ENCODE results near the gene KIFC3. TPM values are rescaled to one million over a fixed set of nuclear protein-coding genes. Genes with fewer than 3 reads are reported as not detected.
"Not testable (repeated sequence)": the region's sequence is repeated elsewhere in the genome, so short reads cannot be mapped to it uniquely, and the experiment has no call there.

Gene KIFC3
- total RNA-seq, 1 experiment from 2014 or later: 71.2 TPM

DNA sequence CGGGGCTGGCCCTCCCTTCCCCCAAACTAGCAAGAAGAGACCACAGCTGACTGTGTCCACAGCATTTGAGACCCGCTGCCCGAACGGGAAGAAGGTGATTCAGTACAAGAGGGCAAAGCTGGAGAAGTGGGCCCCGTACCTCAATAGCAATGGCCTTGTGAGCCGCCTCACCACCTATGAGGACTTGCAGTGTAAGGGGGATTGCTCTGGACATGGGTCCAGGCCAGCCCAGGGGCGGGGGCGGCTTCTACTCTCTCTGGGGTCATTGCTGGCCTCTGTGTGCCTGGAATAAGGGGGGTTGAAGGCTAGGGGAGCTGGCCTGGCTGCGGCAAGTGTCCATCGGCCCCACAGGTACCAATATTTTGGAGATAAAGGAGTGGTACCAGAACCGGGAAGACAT is 79.6 kb downstream of the KIFC3 start:
- no peak for DNase-seq (ENCODE audit: low read depth)

DNA sequence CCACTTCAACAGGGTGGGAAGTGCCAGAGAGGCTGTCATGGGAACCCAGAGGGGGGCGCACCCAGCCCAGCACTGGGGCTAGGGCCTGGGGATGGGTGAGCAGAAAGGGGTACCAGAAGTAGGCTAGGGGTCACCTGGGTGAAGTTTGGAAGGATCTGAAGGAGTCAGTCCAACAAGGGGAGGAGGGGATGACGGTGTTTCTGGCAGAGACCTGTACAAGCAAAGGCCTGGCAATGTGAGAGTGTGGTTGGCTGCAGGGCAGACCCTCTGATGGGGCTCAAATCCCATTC is 80.1 kb downstream of the KIFC3 start:
- no peak for DNase-seq (ENCODE audit: low read depth)

DNA sequence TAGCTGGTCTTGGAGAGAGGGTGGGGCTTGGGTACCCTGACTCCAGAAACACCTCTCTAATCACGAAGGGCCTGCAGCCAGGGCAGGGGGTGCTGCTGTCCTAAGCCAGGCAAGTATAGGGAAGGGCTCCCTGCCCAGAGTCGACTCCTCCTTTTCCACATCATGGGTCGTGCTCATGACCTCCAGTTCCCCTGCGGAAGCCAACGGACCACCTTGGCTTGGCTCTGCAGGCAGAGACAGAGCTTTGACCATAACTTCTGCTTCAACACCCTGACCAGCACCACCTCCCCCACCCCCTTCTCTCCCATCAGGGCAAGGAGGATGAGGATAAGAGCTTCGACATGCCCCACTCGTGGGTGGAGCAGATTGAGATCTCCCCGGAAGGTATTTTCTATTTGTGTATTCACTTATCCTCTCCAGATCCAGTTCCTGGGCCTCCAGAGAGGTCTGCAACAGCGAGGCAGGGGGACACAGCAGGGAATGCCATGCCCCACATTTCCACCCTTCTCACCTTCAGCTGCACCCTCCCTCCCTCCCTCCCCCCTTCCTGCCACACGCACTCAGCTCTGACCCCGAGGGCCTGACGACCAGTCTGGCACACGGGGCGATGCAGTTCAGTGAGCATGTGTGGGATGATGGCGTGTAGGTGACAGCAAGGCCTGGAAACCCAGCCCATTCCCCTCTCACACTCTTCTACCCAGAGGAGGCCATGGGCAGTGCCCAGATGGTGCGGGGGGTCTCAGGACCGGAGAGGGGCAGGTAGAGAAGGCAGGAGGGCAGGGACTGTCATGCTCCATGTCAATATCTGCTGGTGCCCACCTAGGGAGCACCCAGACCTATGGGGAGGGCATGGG is 80.7 kb downstream of the KIFC3 start:
- DNase-seq (ENCODE audit: low read depth): no peak

DNA sequence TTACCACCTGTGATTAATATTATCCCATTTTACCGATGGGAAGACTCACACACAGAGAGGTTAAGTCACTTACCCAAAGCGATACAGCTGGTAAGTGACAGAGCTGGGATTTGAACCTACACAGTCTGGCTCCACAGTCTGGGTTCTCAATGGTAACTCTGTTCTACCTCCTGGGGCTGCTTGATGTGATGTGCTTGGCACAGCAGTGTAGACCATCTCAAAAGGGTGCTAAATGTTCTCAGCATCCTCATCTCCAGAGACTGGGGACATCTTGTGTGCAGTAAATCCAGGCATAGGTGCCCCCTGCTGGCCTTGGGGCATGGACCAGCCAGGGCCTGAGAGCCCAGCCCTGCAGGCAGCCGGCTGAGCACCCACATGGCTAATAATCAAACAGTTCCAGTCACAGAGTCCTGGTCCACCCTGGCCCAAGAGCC is 82.1 kb downstream of the KIFC3 start:
- peak; percentile 63 for DNase-seq (ENCODE audit: low read depth)

DNA sequence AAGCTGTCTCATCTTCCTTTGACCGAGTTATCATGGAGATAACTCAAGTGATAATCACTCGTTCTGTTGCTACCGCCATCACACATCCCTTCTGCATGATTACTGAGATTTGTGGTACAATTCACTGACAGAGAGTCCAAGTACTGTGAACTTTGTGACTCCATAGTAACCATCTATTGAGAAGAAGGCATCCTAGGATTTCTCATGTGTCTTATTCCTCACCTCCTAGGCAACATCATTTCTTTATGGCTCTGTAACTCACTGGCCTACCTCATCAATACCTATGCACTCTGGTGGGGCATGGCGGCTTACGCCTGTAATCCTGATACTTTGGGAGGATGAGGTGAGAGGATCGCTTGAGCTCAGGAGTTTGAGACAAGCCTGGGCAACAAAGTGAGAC is 88.2 kb downstream of the KIFC3 start:
- no peak for DNase-seq (ENCODE audit: low read depth)

DNA sequence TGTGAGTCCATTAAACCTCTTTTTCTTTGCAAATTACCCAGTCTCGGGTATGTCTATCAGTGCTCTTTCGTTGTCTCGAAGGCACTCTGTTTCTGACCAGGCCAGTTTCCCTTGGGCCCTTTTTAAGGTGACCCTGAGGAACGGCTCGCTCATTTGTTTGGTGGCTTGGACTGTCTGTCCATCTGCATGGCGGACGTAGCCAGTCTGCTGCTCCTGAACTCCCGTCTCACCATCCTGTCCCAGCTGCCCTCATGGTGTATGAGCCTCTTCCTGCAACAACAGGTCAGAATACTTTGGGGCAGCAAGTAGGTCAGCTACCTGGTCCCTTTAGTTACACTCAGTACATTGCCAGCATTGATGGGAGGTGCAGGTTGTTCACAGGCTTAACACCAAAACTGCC is 88.7 kb downstream of the KIFC3 start:
- no peak for DNase-seq (ENCODE audit: low read depth)

DNA sequence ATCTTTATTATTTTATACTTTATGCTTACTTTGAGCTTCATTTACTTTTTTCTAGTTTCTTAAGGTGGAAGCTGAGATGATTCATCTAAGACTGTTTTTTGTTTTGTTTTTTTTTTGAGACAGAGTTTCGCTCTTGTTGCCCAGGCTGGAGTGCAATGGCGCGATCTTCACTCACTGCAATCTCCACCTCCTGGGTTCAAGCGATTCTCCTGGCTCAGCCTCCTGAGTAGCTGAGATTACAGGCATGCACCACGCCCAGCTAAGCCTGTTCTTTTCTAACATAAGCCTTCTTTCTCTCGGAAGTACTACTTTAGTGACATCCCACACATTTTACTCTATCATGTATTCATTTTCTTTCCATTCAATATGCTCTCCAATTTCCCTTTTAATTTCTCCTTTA is 89.7 kb downstream of the KIFC3 start:
- DNase-seq (ENCODE audit: low read depth): not testable (repeated sequence)

DNA sequence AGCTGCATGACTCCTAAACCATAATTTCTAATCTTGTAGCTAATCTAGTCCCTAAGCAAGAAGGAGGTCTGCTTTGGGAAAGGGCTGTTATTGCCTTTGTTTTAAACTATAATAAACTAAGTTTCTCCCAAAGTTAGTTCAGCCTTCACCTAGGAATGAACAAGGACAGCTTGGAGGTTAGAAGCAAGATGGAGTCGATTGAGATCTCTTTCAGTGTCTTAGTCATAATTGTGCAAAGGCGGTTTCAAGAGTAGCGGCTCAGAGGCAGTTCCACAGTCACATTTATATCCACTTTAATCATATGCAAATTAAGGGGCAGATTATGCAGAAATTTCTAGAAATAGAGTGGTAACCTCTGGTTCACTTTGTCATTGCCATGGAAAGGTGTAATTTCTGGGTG is 90.3 kb downstream of the KIFC3 start:
- no peak for DNase-seq (ENCODE audit: low read depth)

DNA sequence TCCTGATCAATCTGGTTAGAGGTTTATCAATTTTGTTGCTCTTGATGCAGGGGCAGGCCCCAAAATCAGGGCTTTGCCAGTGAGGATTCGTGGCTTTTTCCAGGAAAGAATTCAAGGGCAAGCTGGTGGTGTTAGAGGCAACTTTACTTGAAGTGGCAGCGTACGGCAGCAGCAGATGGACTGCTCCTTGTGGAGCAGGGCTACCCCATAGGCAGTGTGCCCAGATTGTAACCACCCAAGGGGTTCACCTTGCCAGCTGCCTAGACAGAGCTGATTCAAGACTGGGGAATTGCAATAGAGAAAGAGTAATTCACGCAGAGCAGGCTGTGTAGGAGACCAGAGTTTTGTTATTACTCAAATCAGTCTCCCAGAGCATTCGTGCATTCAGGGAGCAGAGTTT is 90.9 kb downstream of the KIFC3 start:
- no peak for DNase-seq (ENCODE audit: low read depth)

DNA sequence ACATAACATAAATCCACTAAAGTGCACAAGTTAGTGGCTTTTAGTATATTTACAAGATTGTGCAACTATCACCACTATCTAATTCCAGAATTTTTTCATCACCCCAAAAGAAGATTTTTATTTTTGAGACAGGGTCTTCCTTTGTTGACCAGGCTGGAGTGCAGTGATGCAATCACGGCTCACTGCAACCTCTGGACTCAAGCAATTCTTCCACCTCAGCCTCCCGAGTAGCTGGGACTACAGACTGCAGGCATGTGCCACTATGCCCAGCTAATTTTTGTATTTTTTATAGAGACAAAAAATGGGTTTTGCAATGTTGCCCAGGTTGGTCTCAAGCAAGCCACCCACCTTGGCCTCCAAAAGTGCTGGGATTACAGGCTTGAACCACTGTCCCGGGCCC is 92.6 kb downstream of the KIFC3 start:
- no peak for DNase-seq (ENCODE audit: low read depth)

Other genes starting within 250 kb of the KIFC3 start
- 16.2 and 20.6 TPM in 2 replicates for gene ADGRG1, start 173.9 kb downstream of the KIFC3 start, total RNA-seq (2014; rRNA removed; shearing (Covaris generic))
- gene ADGRG3, start 134.2 kb downstream of the KIFC3 start, total RNA-seq (2014; rRNA removed; shearing (Covaris generic)): not detected in 2 replicates
- not detected in 2 replicates for gene DRC7, start 107.7 kb downstream of the KIFC3 start, total RNA-seq (2014; rRNA removed; shearing (Covaris generic))
- gene KATNB1, start 66.7 kb downstream of the KIFC3 start, total RNA-seq (2014; rRNA removed; shearing (Covaris generic)): 27.3 and 38.4 TPM in 2 replicates
- gene CNGB1, start 168.6 kb upstream of the KIFC3 start, total RNA-seq (2014; rRNA removed; shearing (Covaris generic)): not detected in 2 replicates
- gene ZNF319, start 198.2 kb upstream of the KIFC3 start, total RNA-seq (2014; rRNA removed; shearing (Covaris generic)): 4.2 and 4.5 TPM in 2 replicates
- gene USB1, start 198.9 kb upstream of the KIFC3 start, total RNA-seq (2014; rRNA removed; shearing (Covaris generic)): 47.8 and 74.4 TPM in 2 replicates
- gene MMP15, start 223.3 kb upstream of the KIFC3 start, total RNA-seq (2014; rRNA removed; shearing (Covaris generic)): 2.5 and 3.1 TPM in 2 replicates

Data from M059J (cell line).